GM12801 (cell line): Measurements from ENCODE around the gene ARHGAP9.

Source experiments
- CTCF ChIP-seq: IDR thresholded peaks from one replicate; pipeline ENCODE4 v1.5.1; 2011; ENCODE audit warnings: control low read depth; ENCODE audit not compliant: insufficient read length; ENCODE audit errors: extremely low read depth

The ARHGAP9 gene

GRCh38 chr12:57456737-57457490 is 22.8 kb downstream of the ARHGAP9 start:
- TF ChIP-seq CTCF: no peak

GRCh38 chr12:57456145-57456700 is 23.4 kb downstream of the ARHGAP9 start:
- no peak for TF ChIP-seq CTCF

GRCh38 chr12:57455374-57456144 is 24.1 kb downstream of the ARHGAP9 start:
- TF ChIP-seq CTCF: no peak

- TF ChIP-seq CTCF: no peak
Observed at GRCh38 chr12:57454566-57455373, 24.9 kb downstream of the ARHGAP9 start, which contains the start of gene INHBE. Gene INHBE, plus strand, starts transcription at chr12:57455307. Its CDS starts 230 bp downstream, at chr12:57455537.

- TF ChIP-seq CTCF: no peak
Observed at GRCh38 chr12:57454213-57454565, 25.5 kb downstream of the ARHGAP9 start.

- TF ChIP-seq CTCF: peak; percentile 63
Observed at GRCh38 chr12:57452937-57453509, 26.6 kb downstream of the ARHGAP9 start.
